ENCODE measurements around the gene OXCT2.
"Not testable (repeated sequence)": the region's sequence is repeated elsewhere in the genome, so short reads cannot be mapped to it uniquely, and the experiment has no call there.

The OXCT2 gene

DNA sequence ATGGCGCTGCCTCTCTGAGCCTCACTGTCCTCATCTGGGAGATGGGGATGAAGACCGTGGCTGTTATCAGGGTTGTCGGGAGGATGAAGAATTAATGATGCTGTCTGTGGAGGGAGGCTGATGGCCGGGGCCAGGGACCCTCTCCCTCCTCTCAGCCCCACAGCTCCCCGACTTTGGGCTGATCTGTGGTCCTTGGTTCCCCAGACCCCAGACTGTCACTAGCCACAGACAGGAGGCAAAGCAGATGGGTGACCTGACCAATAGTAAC lies 15.9 kb upstream of the OXCT2 start:
- FAIRE-seq: not testable (repeated sequence)

DNA sequence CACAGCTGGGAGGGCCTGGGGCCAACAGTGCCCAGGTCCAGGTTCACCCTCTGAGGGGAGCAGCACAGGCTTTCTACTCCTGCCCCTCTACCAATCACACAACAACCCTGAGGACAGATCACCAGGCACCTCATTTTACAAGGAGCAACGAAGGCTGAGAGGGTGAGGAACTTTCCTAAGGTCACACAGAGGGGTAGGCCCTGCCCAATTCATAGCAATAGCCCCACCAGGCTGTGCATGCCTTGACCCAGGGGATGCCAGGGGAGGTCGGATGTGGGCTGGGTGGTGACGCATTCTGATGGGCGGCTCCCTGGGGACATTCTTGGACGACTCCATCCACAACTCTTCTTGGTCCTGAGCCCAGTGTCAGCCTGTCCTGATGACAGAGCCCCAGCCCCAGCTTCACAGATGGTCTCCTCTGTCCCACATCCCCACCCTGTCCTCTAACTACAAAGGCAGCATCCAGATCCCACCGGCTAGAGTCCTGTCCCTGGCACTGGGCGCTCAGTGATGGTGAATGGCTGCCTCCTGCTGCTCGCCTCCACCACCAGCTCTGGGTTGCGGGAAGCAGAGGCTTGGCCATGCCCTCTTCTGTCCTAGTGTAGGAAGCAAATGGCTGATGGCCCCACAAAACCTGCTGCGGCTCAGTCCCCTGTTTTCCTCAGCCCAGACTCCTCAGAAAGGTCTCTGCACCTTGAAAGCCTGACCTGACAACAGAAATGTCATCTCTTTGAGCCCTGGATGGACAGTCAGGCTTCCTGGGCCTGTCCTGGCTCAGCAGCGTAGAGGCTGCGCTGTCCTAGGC lies 15.4 kb upstream of the OXCT2 start:
- FAIRE-seq: not testable (repeated sequence)

DNA sequence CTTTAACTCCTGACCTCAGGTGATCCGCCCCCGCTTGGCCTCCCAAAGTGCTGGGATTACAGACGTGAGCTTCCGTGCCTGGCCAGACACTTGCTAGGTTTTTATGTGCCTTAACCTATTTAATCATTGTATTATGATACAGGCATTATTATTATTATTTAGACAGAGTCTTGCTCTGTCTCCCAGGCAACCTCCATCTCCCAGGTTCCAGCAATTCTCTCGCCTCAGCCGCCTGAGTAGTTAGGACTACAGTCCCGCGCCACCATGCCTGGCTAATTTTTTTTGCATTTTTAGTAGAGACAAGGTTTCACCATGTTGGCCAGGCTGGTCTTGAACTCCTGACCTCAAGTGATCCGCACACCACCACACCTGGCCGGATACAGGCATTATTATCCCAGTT lies 11.5 kb upstream of the OXCT2 start:
- FAIRE-seq: not testable (repeated sequence)

DNA sequence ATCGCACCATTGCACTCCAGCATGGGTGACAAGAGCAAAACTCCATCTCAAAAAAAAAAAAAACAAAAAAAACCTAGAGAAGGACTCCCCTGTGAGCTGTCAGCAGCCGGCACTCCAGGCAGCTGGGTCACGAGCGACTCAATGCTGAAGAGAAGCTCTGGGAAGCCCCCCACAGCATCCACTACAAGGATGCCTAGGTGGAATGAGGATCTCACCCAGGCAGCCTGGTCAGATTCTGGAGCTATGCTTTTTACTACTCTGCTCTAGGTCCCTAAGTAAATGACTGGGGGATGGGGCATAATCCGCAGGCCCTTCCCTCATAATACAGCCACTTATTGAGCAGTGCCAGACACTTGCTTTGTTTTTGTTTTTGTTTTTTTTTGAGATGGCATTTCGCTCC lies 11.0 kb upstream of the OXCT2 start:
- no peak for FAIRE-seq

DNA sequence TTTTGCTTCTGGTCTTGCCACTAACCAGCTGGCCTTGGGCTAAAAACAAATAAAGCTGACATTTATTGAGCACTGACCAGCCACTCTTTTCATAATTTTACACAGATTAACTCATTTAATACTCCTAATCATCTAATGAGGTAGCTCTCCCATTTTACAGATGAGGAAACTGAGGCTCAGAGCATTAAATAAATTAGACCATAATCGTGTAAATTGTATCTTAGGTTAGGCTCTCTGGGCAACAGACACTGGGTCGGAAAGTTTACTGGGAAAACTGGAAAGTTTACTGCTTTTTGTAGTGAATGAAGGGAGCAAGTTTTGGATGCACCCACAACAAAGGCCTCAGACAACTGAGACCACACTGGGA lies 10.2 kb upstream of the OXCT2 start:
- no peak for FAIRE-seq

DNA sequence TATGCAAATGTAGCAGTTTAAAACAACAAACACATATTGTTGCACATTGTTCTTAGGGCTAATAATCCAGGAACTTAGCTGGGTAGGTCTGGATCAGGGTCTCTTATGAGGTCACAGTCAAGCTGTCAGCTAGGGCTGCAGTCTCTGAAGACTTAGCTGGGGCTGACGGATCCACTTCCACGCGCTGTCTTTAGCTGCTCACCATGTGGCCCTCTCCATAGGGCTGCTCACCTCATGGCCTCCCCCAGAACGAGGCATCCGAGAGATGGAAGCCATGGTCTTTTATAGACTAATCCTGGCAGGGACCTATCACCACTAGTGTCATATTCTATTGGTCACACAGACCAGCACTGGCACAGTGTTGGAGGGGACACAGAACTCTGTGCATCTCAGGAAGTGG lies 8.7 kb upstream of the OXCT2 start:
- no peak for FAIRE-seq

DNA sequence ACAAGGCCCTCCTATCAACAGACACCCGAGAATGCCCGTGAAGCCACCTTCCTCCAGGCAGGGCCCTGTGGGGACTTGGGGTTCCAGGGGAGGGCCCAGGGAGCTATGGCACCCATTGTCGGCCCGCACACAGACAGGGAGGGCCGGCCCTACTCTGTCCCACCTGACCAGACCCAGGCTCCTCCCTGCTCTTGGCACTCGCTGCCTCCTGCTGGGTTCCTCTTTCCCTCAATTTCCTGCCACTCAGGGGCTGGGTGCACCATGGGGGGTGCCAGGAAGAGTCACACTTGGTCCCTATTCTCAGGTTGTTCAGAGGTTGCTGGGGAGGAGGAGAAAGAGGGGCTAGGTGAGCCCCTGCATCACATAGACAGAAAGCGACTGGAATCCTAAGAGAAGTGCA lies 8.0 kb upstream of the OXCT2 start:
- FAIRE-seq: no peak

DNA sequence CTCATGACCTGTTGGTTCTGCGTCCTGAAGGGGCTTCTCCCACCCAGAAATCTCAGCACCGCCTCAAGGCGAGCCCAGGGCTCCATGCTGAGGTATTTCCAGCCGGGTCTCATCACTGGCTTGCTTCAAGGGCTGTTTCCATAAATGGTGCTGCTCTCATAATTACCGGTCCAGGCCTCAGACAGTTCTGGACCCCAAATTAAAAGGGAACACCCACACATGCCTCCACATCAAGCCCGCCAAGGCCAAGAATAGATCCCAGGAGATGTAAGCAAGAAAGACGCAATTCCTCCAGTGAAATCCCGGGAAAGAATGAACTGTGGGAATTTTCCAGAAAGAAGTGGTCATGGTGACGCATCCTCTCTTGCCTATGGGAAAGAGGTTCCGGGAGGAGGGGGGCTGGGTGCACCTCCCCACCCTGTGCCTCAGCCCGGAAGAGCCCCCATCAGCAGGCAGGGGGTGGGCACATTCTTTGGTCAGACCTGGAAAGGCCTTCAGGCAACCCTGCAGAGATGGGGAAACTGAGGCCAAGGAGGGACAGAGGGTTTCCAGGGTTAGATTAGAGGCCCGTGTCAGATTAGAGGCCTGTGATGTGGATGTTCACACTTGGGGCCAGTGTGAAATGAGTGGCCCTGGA lies 7.4 kb upstream of the OXCT2 start:
- not testable (repeated sequence) for FAIRE-seq

DNA sequence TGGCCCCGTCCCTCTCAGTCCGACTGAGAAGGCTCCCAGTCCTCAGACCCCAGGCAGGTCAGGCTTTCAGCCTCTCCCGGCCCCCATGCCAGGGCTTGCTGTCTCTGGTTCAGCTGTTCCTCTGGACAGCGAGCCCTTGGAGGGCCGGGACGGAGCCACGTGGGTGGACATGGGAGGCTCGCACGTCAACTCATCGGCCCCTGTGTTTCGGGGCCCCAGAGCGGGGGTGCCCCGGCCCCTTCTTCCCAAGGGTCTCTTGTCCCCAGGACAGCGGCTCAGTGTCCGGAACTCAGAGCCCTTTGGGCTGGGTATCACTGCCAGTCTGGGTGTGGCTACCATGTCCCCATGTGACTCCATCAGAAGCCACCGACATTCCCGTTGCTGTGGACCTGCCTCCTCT lies 6.7 kb upstream of the OXCT2 start:
- not testable (repeated sequence) for FAIRE-seq

DNA sequence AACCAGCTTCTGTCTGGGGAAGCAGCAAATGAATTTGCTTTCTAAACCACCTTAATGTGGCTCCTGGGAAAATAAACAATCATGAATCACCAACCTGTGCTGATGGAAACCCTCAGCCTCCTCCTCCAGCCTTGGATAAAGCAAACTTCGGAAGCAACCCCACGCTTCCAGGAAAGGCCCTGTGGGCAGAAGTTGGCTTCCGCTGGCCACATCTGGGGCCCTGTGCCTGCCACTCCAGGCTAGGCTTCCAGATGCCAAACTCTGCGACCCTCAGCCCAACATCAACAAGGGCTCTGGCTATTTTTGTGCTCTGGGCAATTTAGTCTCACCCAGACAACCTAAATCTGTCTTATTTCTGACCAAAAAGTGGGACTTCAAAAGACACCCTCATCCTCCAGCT lies 6.2 kb upstream of the OXCT2 start:
- no peak for FAIRE-seq

DNA sequence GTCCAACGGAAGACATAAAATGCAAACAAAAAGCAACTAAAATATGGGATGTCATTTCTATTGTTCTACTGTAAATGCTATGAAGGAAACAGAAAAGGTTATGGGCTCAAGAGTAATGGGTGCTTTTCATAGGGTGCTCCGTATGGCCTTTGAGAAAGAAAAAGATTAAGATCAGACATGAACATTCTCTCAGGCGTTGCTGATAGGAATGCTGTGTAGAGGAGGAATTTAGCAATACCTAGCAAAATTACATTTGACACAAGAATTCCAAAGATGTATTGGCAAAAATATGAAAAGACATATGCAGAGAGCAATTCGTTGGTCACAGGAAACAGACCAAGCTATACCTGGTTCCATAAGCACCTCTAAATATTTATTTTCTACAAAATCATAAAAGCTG lies 5.7 kb upstream of the OXCT2 start:
- no peak for FAIRE-seq

DNA sequence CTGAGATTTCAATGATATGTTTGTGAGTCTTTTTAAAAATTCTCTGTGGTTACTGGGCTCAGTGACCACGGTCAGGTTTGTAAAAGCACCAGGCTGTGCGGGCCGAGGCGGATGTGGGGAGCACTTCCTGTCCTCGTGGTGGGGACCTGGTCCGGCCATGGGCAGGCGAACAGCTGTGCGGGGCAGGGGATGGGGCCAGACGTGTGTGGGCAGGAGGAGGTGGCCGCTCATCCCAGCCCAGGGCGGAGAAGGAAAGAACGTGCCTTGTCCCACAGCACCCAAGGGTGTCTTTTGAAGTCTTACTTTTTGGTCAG lies 5.2 kb upstream of the OXCT2 start:
- no peak for FAIRE-seq

DNA sequence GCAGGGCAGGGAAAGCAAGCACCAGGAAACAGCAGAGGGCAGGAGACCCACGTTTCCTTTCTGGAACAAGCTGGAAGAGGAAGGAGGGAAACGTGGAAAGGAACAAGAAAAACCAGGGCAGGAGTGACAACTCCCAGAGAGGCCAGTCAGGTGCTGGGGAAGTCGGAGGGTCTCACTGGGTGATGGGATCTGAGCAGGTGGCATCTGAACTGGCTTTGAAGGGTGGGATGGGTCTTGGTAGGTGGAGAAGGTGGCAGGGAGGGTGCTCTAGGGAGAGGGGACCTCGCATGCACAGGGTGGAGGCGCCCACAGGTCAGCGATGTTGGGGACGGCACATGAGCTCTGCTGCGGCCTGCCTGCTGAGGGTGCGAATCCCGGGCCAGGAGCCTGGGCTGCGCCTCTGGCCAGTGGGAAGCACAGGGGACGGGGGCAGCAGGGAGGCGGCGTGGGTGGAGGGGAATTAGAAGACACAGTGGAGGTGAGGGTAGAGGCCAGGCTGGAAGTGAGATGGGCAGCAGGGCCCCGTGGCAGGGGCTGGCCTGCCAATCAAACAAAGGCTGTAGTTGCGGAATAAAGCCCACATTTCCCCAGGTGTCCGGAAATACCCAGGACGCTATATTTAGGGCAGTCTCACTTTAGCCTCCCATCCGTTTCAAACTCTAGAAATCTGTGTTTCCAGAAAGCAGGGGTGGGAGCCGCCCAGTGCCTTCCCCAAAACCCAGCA lies 4.7 kb upstream of the OXCT2 start:
- FAIRE-seq: not testable (repeated sequence)

DNA sequence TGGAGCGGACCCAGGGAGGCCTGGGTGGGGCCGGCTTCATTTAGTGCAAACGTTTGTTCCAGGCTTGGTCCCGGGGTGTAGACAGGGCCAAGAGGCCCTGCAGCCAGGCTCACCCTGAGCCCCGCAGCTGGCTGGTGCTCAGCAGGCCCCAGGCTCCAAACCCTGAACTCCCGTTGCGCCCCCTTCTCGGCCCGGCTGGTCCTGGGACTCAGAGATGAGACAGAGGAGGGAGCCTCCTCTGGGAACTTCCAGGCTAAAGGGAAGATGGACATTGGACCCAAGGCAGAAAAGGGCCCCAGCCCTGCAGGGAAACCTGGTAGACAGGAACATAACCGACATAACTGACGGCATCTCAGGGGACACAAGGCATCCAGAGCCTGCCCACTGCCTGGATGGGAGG lies 4.0 kb upstream of the OXCT2 start:
- FAIRE-seq: not testable (repeated sequence)

DNA sequence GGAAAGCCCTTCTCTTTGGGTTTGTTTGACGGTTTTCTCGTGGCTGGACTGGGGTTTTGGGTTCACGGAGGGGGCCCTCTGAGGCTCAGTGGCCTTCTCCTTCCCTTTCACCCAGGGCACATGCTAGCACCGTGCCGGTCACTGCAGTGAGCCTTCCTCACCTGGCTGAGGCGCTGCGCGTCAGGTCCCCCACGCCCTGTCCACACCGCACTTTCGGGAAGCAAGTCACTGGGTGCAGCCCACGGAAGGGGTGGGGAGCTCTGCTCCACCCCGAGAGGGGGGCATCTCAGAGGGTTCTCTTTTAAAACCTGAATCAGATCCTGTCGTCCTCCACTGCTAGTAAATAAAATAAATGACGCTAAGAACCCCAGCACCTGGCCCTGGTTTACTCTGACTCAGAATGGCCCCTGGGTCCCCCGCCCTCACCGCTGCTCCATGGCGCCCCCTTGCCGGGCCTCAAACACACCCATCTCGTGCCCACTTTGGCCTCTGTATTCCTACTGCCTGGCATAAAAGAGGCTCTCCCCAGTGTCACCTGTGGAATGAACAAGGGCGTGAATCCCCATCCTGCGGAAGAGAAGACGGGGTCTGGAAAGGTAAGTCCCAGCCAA lies 2.3 kb upstream of the OXCT2 start:
- FAIRE-seq: not testable (repeated sequence)

DNA sequence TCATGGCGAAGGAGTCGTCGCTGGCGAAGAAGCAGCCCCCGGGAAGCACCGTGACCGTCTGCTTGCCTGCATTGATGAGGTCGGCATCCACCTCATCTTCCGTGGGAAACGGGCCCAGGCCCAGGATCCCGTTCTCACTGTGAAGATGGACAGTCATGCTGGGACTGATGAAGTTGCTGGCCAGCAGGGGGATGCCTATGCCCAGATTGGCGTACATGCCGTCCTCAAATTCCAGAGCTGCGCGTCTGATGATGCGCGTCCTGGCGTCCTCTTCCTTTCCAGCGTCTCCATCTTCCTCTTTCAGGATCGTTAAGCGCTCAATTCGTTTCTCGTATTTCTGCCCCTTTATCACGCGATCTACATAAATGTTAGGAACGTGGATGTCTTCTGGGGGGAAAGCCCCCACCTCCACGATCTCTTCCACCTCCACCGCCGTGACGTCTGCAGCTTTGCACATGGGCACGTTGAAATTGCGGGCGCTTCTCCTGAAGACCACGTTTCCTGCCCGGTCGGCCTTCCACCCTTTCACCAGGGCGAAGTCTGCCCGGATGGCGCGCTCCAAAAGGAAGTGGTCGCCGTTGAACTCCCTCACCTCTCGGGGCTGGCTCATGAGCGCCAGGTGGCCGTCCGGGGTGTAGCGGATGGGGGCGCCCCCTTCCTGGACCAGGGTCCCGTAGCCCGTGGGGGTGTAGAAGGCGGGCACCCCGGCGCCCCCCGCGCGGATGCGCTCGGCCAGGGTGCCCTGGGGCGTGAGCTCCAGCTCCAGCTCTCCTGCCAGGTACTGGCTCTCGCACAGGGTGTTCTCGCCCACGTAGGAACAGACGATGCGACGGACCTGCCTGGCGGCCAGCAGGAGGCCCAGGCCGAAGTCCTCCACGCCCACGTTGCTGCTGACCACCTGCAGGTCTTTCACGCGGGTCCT lies 787 bp downstream of the OXCT2 start:
- not testable (repeated sequence) for FAIRE-seq

DNA sequence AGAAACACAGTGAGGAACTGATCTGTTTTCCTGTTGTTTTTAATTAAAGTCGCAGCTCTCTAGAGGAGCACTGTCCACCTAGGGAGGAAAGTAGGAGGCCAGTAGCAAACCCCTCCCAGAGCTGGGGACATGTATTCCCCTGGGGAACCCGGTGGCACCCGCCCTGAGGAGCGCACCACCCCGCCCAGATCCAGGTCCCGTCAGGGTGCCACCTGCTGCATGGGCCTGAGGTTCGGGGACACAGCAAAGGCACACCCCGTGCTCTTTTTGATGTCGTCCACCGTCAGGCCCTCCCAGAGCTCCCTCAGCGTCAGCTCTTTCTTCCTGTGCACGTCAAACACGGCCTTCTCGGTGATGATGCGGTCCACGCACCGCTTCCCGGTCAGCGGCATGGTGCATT lies 1.6 kb downstream of the OXCT2 start:
- FAIRE-seq: not testable (repeated sequence)

DNA sequence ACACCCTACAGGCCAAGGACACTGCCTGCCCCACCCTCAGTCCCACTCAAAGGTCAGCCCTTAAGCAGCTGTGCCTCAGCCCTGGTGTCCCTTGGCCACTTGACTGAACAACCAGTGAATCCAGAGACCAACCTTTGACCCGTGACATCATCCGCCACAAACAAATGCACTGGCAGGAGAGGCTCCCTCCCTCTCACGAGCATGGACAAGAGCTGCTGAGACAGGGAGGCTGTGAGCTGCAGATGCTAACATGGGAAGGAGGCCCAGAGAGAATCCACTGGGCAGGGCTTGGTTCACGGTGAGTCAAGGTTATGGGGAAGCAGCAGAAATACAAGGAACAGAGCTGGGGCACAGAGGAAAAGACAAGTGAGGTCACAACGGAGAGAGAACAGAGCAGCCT lies 4.7 kb downstream of the OXCT2 start:
- not testable (repeated sequence) for FAIRE-seq

DNA sequence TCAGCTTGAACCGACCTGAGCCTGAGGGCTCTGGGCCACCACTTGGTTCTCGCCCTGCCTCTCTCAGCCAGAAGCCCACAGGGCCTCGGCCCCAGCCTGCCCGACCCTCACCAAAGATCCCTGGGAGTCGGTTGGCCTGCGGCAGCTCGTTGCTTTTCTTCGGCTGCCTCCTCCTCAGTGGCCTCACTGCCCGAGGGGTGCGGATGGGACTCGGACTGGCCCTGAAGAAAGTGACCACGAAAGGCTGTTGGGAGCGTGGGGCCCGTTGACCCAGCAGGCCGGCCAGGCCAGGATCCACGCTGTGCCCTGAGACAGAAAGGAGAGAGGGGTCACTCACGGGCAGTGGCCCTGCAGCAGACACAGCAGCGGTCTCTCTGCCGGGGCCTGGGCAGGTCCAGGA lies 6.6 kb downstream of the OXCT2 start:
- FAIRE-seq: not testable (repeated sequence)

DNA sequence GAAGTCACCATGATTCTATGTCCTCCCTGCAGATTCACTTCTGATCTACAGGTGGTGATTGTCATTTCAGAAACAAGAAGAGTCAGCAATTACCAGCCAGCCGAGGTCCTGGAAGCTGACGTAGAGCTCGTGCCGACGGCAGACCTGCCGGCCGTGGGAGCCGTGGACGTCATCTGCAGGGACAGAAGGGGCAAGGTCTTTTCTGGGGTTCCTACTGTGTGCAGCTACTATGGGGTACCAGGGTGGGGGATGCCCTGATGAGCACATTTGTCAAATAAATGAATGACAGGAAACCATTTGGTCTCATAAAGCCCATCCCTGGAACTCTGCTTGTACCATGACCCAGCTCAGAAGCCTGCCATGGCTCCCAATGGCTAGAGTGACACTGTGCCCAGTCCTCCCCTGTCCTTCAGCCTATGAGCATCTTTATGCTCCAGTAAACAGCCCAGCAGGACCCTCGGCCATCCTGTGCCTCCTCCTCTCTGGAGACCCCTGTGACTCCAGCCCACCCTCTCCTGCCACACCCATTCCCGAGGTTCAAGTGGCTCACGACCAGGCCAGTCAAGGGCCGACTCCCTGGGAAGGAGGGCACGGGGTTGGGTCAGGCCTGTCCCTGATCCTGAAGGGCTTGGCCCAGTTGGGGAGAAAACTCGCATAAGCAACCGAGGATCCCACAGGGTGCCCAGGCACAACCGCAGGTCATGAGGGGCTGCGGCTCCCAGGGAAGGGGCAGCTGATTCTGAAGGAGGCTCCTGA lies 7.4 kb downstream of the OXCT2 start:
- FAIRE-seq: not testable (repeated sequence)

DNA sequence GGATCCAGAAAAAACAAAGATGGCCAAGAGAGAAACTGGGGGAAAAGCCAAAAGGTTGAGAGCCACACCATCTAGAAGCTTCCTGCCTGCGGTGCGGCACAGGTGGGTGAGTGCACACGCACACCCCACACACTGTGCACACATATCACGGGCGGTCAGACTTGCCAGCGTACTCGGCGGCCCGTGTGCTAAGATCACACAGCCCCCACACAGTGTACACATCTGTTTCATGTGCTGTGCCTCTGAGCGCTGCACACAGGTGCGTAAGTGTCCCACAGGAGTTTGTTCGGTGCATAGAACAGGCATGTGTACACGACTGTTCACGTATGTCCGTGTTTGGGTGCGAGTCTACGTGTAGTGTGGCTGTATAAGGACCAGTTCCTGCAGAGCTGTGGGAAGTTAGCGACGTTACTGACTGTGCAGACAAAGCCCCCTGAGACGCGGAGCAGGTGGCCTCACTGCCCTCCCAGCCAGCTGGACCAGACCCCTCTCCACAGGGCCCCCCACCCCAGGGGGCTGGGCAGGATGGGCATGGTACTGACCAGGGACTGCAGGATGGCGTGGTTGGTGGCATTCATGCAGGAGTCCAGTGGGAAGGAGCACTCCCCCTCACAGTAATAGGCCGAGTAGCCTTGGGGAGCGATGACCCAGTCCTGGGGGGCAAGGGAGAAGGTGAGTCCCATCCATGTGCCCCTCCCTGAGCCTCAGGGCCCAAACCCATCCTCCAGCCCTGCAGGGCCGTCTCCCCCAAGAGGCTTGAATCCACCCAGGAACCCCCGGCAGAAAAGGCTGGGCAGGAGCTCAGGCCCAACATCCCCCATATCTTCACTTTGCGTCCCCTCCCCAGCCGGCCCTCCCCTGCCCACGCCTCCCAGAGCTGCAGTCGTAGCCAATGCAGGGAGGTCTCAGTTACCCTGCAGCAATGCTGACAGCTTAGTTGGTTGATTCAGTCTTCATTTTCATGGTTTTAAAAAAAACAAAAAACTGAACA lies 8.3 kb downstream of the OXCT2 start:
- no peak for FAIRE-seq

All from colon (tissue), 2 donors.